Astrocyte of the spinal cord (primary cell): ENCODE results near the gene GALNT16.

Experiments
- DNase-seq: peaks from one replicate; pipeline ENCODE4 v3.0.0; 2011; ENCODE audit warnings: low read depth, low spot score
- H3K4me3 ChIP-seq: 2 replicates; pipeline ENCODE4 v1.5.1; 2011; ENCODE audit warnings: low read depth, mild to moderate bottlenecking, low read length, moderate library complexity
- CTCF ChIP-seq: IDR thresholded peaks from 2 replicates; pipeline ENCODE4 v1.5.1; 2012; ENCODE audit warnings: low read depth, mild to moderate bottlenecking, low read length, inconsistent platforms
- in situ Hi-C: cut with HindIII; loops from 2 replicates; pipeline ENCODE4 v1.10.0; 2017; ENCODE audit warnings: low sequenced_read_pairs

GALNT16 gene

GRCh38 chr14:69398818-69399210 is 138.9 kb downstream of the GALNT16 start:
- in situ Hi-C loops: no loop called here
- peak overlapping the region; percentile 68 for H3K4me3 ChIP-seq
- no peak for TF ChIP-seq CTCF
- DNase-seq: no peak

- no peak for DNase-seq
- no peak for TF ChIP-seq CTCF
- peak overlapping the region; percentile 68 for H3K4me3 ChIP-seq
- in situ Hi-C loops: no loop called here
Observed at GRCh38 chr14:69399750-69400149, 139.8 kb downstream of the GALNT16 start.

GRCh38 chr14:69400154-69400553 is 140.2 kb downstream of the GALNT16 start:
- no peak for TF ChIP-seq CTCF
- in situ Hi-C loops: no loop called here
- DNase-seq: no peak
- H3K4me3 ChIP-seq: peak overlapping the region; percentile 68

- in situ Hi-C loops: no loop called here
- TF ChIP-seq CTCF: no peak
- no peak overlapping the region for H3K4me3 ChIP-seq
- no peak for DNase-seq
Observed at GRCh38 chr14:69401841-69402240, 141.9 kb downstream of the GALNT16 start.

- in situ Hi-C loops: no loop called here
- no peak overlapping the region for H3K4me3 ChIP-seq
- no peak for DNase-seq
- TF ChIP-seq CTCF: no peak
Observed at GRCh38 chr14:69404478-69404877, 144.5 kb downstream of the GALNT16 start.

GRCh38 chr14:69404883-69405282 is 144.9 kb downstream of the GALNT16 start:
- in situ Hi-C loops: no loop called here

More at GRCh38 chr14:69404883-69405282, 144.9 kb downstream of the GALNT16 start:
- no peak for DNase-seq
- no peak overlapping the region for H3K4me3 ChIP-seq
- no peak for TF ChIP-seq CTCF
